Measurements from ENCODE around the gene MAGI3. TPM values are rescaled to one million over a fixed set of nuclear protein-coding genes. Genes with fewer than 3 reads are reported as not detected.

Gene MAGI3
- total and polyA plus RNA-seq, 2 of the 13 experiments (the other 11 are each of a cell fraction or from before 2014, with no cell fraction given) = 4.0 to 11.8 TPM

- H3K27me3 ChIP-seq (ENCODE audit: control insufficient read depth in 1 of 2, insufficient read depth in 2 of 2, low read length in 2 of 2) = no peaks in the 10 kb centered on the region
- peaks cover 2 to 12% of the 10 kb centered on the region in 2 experiments; a peak in 1 of 5 replicates for H3K36me3 ChIP-seq (replicated peaks in 1 of 2; ENCODE audit: control insufficient read depth in 1 of 2, insufficient read depth in 2 of 2, low read length in 2 of 2)
- POLR2A ChIA-PET = no interaction called here
- intact Hi-C loops (cut with micrococcal nuclease; ENCODE audit: unreplicated experiment) (no loop called here), in situ Hi-C loops (cut with HindIII; ENCODE audit: extremely low pct_ligation_motif_present, low pct_unique_long_range_greater_than_20kb) (no loop called here)
- H3K4me1 ChIP-seq (ENCODE audit: insufficient read depth, low read length) = no peaks in the 10 kb centered on the region
- no peak for TF ChIP-seq E2F2 (CRISPR knock-in tag; IDR thresholded peaks at IDR 0.05; ENCODE audit: borderline replicate concordance)
- TF ChIP-seq POGZ (CRISPR knock-in tag; IDR thresholded peaks at IDR 0.05) = no peak
- no peak for TF ChIP-seq ZSCAN31 (CRISPR knock-in tag; IDR thresholded peaks at IDR 0.05; ENCODE audit: low read depth)
- no peak for TF ChIP-seq SMC3 (IDR thresholded peaks at IDR 0.05; ENCODE audit: low read length)
- no peak for TF ChIP-seq ZNF792 (CRISPR knock-in tag; IDR thresholded peaks at IDR 0.05)
- TF ChIP-seq RBM39 (IDR thresholded peaks at IDR 0.05; ENCODE audit: low read depth, low read length, poor library complexity, severe bottlenecking) = no peak
- no peak for TF ChIP-seq KLF16 (CRISPR knock-in tag; IDR thresholded peaks at IDR 0.05)
- TF ChIP-seq SNAPC4 (CRISPR knock-in tag; IDR thresholded peaks at IDR 0.05) = no peak
- TF ChIP-seq FLYWCH1 (CRISPR knock-in tag; IDR thresholded peaks at IDR 0.05) = no peak
- TF ChIP-seq NKX3-1 (CRISPR knock-in tag; IDR thresholded peaks at IDR 0.05) = no peak
- no peak for TF ChIP-seq FOXK1 (CRISPR knock-in tag; IDR thresholded peaks at IDR 0.05; ENCODE audit: borderline replicate concordance, low read depth)
- TF ChIP-seq ZNF33A (CRISPR knock-in tag; IDR thresholded peaks at IDR 0.05; ENCODE audit: borderline replicate concordance) = no peak
- no peak for TF ChIP-seq KAT8 (CRISPR knock-in tag; IDR thresholded peaks at IDR 0.05)
- TF ChIP-seq GTF2F1 (IDR thresholded peaks at IDR 0.05; ENCODE audit: low read length) = no peak
- DNase-seq (ENCODE audit: low spot score) = no peak
- no peak overlapping the region for H3K4me3 ChIP-seq (replicated peaks in 1 of 3; ENCODE audit: insufficient read depth in 1 of 3, low read depth in 2 of 3, low read length in 3 of 3)
- no peaks in the 10 kb centered on the region for H4K20me1 ChIP-seq (ENCODE audit: insufficient read depth, low read length)
- 97% methylated on average over 8 of the region's 8 CpGs for WGBS (ENCODE audit: low lambda C conversion rate)
- BruUV-seq (replicated peaks) = no TSS peak
- H3K4me2 ChIP-seq (ENCODE audit: low read depth, low read length) = no peak overlapping the region
- no peaks in the 10 kb centered on the region for H3K79me2 ChIP-seq (ENCODE audit: insufficient read depth, low read length)
- H3K27ac ChIP-seq (ENCODE audit: extremely low read length, insufficient read depth, low read length) = no peak overlapping the region
- FAIRE-seq = no peak
- H2AFZ ChIP-seq (ENCODE audit: low read length) = no peak overlapping the region
- H3K9ac ChIP-seq (ENCODE audit: insufficient read depth, low read depth, low read length) = no peak overlapping the region
- CTCF ChIA-PET (ENCODE audit: low intra/inter-chr PET ratio, low total read pairs) = no interaction called here
- H3K9me3 ChIP-seq (ENCODE audit: low read length) = no peaks in the 10 kb centered on the region
- no peak for ATAC-seq
Observed at GRCh38 chr1:113683384-113684152, 293.3 kb downstream of the MAGI3 start.
